H1 (cell line): ENCODE measurements around the gene CFAP97D2. TPM values are rescaled to one million over a fixed set of nuclear protein-coding genes. Genes with fewer than 3 reads are reported as not detected.

Experiments
- BRCA1 ChIP-seq: IDR thresholded peaks from 2 replicates; pipeline ENCODE4 v1.6.1; 2012; ENCODE audit warnings: low read depth, low read length, improper control_type of control experiment
- CTBP2 ChIP-seq: IDR thresholded peaks from 2 replicates; pipeline ENCODE4 v1.7.0; 2011; ENCODE audit warnings: borderline replicate concordance, mild to moderate bottlenecking, moderate library complexity, mixed read lengths, low read length; ENCODE audit not compliant: insufficient read depth, insufficient read length
- EGR1 ChIP-seq: IDR thresholded peaks from 2 replicates; pipeline ENCODE4 v1.6.1; 2011; ENCODE audit warnings: low read depth, low read length, borderline replicate concordance
- FOSL1 ChIP-seq: IDR thresholded peaks from 2 replicates; pipeline ENCODE4 v1.6.1; 2011; ENCODE audit warnings: mild to moderate bottlenecking, low read depth, low read length, moderate library complexity; ENCODE audit not compliant: insufficient read depth
- HDAC2 ChIP-seq, 2 experiments: fragments of 300-600 bp in 1 of 2; sonication (generic) in 1 of 2; IDR thresholded peaks; 2 replicates each; pipeline ENCODE4 v1.6.1; 2011 to 2012; ENCODE audit warnings: low read depth in 2 of 2, low read length in 2 of 2, mild to moderate bottlenecking in 2 of 2, moderate library complexity in 2 of 2, borderline replicate concordance in 1 of 2, inconsistent platforms in 1 of 2
- JUND ChIP-seq: IDR thresholded peaks from 2 replicates; pipeline ENCODE4 v1.6.1; 2011; ENCODE audit warnings: mild to moderate bottlenecking, improper control_type of control experiment, low read length
- RXRA ChIP-seq: IDR thresholded peaks from 2 replicates; pipeline ENCODE4 v1.6.1; 2011; ENCODE audit warnings: low read depth, mild to moderate bottlenecking, low read length, moderate library complexity; ENCODE audit not compliant: insufficient read depth
- SIX5 ChIP-seq: IDR thresholded peaks from 2 replicates; pipeline ENCODE4 v1.6.1; 2011; ENCODE audit warnings: mild to moderate bottlenecking, low read depth, low read length
- SP4 ChIP-seq: IDR thresholded peaks from 2 replicates; pipeline ENCODE4 v1.6.1; 2012; ENCODE audit warnings: low read length, inconsistent platforms
- SUZ12 ChIP-seq: fragments of 200-600 bp; sonication (generic); IDR thresholded peaks from 2 replicates; pipeline ENCODE4 v1.6.1; 2012; ENCODE audit warnings: mild to moderate bottlenecking, inconsistent platforms, low read length, moderate library complexity, mixed read lengths
- ZNF274 ChIP-seq: IDR thresholded peaks from 2 replicates; pipeline ENCODE4 v1.7.0; 2012; ENCODE audit warnings: low read length, borderline replicate concordance; ENCODE audit errors: extremely low read depth
- polyA plus RNA-seq, 7 experiments: library from polyadenylated mRNA; depleted of rRNA in 3 of 7; stranded (reverse) in 5 of 7; unstranded in 2 of 7; fragments of >200 nt in 5 of 7; fragments of 200-250 nt in 2 of 7; gene quantifications; 1 replicate in 5 of 7; 2 replicates in 1 of 7; 4 replicates in 1 of 7; pipeline versions ENCODE4 v1.2.1 to v1.2.3, GENCODE V29; 2011 to 2013; ENCODE audit warnings: missing spikeins in 2 of 7, mixed read lengths in 2 of 7
- total RNA-seq: library from RNA; stranded (reverse); fragmentation: NEBNext Ultra II Directional; extraction: Animal tissue kit (Norgen Biotek cat#: 25700); gene quantifications from 2 replicates; pipeline ENCODE4 v1.2.1, GENCODE V29; 2021
- TF ChIP-seq, protein P1 (sequence below): fragments of 300-600 bp; sonication (generic); IDR thresholded peaks from 2 replicates; pipeline ENCODE4 v1.7.1; 2012; ENCODE audit warnings: low read length, moderate library complexity, mild to moderate bottlenecking, inconsistent platforms; ENCODE audit not compliant: insufficient replicate concordance

The CFAP97D2 gene
- total and polyA plus RNA-seq, 2 of the 8 experiments (the other 6 are each of a cell fraction or from before 2014, with no cell fraction given), result not detected

DNA sequence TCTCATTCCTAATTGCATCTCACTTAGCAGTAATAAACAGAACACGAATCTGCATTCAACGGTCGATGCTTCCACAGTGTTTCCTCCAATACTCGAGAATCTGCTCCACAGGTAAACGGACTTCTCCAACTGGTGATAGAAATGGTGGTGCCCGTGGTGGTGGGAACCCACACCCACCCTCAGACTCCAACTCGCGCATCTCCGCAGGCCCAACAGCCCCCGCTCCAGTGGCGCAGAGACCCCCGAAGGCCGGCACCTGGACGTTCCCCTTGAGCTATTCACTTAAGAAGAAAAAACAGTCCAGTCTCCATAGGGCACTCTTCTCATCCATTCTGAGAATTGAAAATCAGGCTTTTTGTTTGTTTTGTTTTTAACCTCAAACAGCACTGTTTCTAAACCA is 32.9 kb upstream of the CFAP97D2 start (continued):
- TF ChIP-seq, protein P1, sequence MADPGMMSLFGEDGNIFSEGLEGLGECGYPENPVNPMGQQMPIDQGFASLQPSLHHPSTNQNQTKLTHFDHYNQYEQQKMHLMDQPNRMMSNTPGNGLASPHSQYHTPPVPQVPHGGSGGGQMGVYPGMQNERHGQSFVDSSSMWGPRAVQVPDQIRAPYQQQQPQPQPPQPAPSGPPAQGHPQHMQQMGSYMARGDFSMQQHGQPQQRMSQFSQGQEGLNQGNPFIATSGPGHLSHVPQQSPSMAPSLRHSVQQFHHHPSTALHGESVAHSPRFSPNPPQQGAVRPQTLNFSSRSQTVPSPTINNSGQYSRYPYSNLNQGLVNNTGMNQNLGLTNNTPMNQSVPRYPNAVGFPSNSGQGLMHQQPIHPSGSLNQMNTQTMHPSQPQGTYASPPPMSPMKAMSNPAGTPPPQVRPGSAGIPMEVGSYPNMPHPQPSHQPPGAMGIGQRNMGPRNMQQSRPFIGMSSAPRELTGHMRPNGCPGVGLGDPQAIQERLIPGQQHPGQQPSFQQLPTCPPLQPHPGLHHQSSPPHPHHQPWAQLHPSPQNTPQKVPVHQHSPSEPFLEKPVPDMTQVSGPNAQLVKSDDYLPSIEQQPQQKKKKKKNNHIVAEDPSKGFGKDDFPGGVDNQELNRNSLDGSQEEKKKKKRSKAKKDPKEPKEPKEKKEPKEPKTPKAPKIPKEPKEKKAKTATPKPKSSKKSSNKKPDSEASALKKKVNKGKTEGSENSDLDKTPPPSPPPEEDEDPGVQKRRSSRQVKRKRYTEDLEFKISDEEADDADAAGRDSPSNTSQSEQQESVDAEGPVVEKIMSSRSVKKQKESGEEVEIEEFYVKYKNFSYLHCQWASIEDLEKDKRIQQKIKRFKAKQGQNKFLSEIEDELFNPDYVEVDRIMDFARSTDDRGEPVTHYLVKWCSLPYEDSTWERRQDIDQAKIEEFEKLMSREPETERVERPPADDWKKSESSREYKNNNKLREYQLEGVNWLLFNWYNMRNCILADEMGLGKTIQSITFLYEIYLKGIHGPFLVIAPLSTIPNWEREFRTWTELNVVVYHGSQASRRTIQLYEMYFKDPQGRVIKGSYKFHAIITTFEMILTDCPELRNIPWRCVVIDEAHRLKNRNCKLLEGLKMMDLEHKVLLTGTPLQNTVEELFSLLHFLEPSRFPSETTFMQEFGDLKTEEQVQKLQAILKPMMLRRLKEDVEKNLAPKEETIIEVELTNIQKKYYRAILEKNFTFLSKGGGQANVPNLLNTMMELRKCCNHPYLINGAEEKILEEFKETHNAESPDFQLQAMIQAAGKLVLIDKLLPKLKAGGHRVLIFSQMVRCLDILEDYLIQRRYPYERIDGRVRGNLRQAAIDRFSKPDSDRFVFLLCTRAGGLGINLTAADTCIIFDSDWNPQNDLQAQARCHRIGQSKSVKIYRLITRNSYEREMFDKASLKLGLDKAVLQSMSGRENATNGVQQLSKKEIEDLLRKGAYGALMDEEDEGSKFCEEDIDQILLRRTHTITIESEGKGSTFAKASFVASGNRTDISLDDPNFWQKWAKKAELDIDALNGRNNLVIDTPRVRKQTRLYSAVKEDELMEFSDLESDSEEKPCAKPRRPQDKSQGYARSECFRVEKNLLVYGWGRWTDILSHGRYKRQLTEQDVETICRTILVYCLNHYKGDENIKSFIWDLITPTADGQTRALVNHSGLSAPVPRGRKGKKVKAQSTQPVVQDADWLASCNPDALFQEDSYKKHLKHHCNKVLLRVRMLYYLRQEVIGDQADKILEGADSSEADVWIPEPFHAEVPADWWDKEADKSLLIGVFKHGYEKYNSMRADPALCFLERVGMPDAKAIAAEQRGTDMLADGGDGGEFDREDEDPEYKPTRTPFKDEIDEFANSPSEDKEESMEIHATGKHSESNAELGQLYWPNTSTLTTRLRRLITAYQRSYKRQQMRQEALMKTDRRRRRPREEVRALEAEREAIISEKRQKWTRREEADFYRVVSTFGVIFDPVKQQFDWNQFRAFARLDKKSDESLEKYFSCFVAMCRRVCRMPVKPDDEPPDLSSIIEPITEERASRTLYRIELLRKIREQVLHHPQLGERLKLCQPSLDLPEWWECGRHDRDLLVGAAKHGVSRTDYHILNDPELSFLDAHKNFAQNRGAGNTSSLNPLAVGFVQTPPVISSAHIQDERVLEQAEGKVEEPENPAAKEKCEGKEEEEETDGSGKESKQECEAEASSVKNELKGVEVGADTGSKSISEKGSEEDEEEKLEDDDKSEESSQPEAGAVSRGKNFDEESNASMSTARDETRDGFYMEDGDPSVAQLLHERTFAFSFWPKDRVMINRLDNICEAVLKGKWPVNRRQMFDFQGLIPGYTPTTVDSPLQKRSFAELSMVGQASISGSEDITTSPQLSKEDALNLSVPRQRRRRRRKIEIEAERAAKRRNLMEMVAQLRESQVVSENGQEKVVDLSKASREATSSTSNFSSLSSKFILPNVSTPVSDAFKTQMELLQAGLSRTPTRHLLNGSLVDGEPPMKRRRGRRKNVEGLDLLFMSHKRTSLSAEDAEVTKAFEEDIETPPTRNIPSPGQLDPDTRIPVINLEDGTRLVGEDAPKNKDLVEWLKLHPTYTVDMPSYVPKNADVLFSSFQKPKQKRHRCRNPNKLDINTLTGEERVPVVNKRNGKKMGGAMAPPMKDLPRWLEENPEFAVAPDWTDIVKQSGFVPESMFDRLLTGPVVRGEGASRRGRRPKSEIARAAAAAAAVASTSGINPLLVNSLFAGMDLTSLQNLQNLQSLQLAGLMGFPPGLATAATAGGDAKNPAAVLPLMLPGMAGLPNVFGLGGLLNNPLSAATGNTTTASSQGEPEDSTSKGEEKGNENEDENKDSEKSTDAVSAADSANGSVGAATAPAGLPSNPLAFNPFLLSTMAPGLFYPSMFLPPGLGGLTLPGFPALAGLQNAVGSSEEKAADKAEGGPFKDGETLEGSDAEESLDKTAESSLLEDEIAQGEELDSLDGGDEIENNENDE, result no peak
- no peak for TF ChIP-seq EGR1
- TF ChIP-seq SUZ12, result no peak
- no peak for TF ChIP-seq ZNF274
- no peak for TF ChIP-seq JUND
- TF ChIP-seq CTBP2, result no peak
- TF ChIP-seq SP4, result no peak
- TF ChIP-seq SIX5, result no peak
- TF ChIP-seq RXRA, result no peak
- no peak for TF ChIP-seq HDAC2 (IDR thresholded peaks at IDR 0.05; ENCODE audit: borderline replicate concordance in 1 of 2, low read depth in 2 of 2, low read length in 2 of 2)
- no peak for TF ChIP-seq BRCA1
- TF ChIP-seq FOSL1, result no peak
